Stimulated activated CD4-positive, alpha-beta T cell treated with anti-CD3 and anti-CD28 coated beads, Interleukin-12 subunit alpha, Interleukin-12 subunit beta, amount 100 ng/mL, for 48 hours (primary cell): ENCODE data around the gene REEP1.
A peak's percentile ranks its signal among the peaks of the same experiment; 100 is the strongest.
"Not testable (repeated sequence)": the region's sequence is repeated elsewhere in the genome, so short reads cannot be mapped to it uniquely, and the experiment has no call there.

Experiments
- DNase-seq, 3 donors: peaks; one replicate each; pipeline ENCODE4 v3.0.0-alpha.2; 2020; ENCODE audit warnings: low read depth in 2 of 3, low spot score in 1 of 3

REEP1 gene

DNA sequence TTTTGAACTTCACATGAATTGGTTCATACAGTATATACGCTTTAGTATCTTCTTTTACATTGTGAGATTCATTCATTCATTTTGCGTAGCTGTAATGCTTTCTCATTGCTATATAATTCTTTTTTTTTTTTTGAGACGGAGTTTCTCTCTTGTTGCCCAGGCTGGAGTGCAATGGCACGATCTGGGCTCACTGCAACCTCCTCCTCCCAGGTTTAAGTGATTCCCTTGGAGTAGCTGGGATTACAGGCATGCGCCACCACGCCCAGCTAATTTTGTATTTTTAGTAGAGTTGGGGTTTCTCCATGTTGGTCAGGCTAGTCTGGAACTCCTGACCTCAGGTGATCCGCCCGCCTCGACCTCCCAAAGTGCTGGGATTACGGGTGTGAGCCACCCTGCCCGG is 136.9 kb downstream of the REEP1 start:
- not testable (repeated sequence) for DNase-seq

DNA sequence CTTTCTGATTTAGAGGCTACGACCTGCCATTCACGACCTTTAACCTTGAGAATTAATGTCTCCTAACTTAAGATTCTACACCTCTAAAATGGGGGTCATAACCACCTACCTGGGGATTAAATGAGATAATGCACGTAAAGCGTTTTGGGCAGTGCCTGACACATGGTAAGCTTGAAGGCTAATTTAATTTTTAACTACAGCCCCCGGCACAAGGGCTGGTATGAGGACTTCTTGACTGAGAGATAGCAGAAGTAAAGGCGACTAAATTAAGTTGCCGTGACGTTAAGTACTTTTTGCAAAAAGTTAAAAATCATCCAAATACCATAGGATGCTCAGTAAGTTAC is 137.6 kb downstream of the REEP1 start:
- DNase-seq = no peak

- DNase-seq = no peak
Observed at GRCh38 chr2:86195808-86196387, 141.5 kb downstream of the REEP1 start.

DNA sequence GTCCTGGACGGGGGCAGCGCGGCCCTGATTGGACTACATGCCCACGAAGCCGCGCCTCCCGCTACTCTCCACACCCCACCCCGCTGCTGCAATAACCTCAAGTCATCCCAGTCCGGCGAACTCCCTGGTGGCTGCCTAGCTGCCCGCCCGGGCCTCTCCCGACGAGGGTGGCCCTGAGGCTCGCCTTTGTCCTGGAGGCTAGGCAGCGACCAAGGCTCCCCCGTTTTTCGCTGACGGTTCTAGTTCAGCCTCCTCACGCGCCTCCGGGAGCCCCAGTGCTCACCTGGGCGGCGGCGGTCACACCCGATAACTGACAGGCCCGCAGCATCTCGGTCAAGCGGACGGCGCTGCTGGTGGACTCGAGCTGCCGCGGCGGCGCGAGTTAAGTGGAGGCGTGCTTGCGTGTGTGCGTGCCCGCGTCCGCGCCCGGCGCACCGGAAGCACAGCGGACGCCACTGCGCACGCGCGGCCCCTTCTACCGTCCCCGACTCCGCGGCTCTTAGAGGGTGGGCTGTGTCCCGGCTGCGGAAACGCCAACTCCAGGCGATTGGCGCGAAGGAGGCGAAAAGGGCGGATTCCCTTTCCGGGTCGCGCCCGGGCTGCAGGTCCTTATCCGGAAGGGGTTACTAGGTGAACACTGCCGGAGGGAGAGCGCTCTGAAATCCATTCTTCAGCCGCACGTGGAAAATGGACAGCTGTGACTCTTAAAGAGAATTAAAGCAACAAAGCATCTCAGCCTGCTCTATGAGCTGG is 142.2 kb downstream of the REEP1 start, which contains the start of gene IMMT:
IMMT (minus strand) TSS at position 408 of the 753 bp plus-strand sequence; CDS start at position 328, 80 bp downstream.
- peak; percentile 71 to 97 (median 93) for DNase-seq

- peak in 1 of 3 donors; percentile 88 for DNase-seq
Observed at GRCh38 chr2:86194751-86195054, 142.7 kb downstream of the REEP1 start.

DNA sequence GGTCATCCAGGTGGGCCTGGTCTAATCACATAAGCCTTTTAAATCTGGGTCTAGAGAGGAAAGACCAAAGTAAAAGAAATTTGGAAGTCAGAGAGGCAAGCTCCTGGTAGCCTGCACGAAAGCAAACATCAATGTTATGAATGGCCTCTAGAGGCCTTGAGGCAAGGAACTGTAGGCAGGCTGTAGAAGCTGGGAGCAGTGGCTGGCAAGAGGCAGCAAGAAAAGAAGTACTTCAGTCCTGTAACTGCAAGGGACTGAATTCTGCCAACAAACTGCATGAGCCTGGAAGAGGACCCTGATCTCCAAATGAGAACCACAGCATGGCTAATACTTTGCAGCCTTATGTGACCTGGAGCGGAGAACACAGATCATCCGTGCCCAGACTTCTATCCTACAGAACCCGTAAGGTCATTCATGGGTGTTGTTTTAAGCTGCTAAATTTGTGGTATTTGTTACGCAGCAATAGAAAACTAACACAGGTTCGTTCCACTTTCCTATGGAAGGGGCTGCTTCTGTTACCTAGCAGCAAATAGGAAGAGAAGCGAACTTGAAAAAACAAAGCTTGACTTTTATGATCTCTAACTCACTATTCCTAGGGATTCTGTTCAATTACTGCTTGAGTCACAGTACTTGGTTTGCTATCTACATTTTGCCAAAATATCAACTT is 143.4 kb downstream of the REEP1 start:
- DNase-seq = no peak

- DNase-seq = no peak
Observed at GRCh38 chr2:86189782-86190416, 147.5 kb downstream of the REEP1 start.

DNA sequence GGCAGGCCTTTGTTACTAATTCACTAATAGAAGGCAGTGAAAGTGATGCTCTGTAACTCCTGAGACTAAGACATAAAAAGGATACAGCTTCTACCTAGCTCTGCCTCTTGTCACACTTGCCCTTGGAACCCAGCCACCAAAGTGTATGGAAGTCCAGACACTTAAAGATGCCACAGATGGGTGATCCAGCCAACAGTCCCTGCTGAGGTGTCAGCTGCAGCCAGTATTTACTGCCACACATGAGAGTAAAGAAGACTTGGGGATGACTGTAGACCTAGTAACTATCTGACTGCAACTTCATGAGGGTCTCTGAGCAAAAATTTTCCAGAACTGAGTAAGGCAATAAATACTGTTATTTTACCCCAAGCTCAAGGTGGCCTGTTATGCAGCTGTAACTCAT is 151.0 kb downstream of the REEP1 start:
- no peak for DNase-seq

DNA sequence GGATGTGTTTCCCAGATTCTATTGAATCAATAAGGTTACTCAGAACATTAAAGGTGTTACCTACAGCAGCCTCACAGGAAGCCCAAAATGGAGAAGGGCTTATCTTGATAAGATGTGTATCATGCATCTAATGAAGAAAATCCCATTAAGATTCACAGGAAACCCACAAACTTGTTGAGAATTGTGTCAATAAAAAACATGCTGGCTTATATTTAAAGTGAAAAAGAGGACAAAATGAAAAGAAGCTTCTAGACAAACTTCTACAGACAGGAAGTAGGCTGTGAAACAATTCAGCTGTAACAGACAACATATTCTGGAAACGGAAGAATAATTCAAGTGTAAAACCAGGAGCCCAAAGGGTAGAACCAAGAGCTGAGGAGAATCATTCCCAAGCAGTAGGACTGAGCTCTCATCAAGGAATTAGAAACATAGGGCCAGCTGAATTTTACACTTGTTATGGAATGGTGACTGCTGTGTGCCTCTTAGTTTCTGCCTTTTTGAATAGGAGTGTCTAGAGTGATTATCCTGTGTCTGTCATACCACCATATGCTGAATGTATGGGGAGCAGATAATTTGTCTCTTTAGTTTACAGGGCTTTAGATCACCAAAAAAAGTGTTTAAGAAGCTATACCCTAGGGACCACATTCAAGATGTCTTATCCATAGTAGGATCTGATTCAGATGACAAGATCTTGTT is 151.8 kb downstream of the REEP1 start:
- no peak for DNase-seq

DNA sequence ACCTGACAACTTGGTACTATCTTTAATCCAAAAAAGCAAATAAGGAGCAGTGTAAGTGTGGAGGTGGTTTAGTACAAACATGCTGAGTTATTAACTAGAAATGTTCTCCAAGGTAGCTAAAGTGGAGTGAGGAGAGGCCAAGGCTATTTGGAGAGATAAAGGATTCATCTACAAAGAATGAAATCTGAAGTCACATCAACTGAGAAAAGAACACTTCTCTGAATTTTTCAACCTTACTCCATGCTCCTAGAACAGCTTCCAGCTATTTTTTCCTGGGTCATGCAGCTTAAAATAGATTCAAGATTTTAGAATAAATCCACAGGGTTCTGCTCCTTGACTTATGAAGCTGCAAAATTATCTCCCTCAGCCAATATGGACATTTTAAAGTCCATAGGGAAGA is 160.8 kb downstream of the REEP1 start:
- DNase-seq = no peak

DNA sequence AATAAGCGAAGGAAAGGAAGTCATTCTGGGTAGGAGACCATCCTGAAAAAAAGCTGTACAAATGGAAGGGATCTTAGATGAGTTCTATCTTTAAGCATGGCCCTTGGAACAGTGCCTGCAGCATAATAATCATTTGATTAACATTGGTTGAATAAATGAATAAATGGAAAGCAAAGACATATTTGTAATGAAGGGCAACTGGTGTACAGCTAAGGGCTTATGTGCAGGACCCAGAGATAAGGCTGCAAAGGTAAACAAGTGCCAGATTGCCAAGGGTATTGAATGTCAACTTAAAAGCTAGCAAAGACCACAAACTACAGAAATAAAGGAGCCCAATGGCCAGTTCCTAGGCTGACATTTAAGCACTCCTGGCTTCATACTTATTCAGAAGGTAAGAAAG is 161.6 kb downstream of the REEP1 start:
- no peak for DNase-seq

- DNase-seq = no peak
Observed at GRCh38 chr2:86174445-86174844, 163.0 kb downstream of the REEP1 start.

DNA sequence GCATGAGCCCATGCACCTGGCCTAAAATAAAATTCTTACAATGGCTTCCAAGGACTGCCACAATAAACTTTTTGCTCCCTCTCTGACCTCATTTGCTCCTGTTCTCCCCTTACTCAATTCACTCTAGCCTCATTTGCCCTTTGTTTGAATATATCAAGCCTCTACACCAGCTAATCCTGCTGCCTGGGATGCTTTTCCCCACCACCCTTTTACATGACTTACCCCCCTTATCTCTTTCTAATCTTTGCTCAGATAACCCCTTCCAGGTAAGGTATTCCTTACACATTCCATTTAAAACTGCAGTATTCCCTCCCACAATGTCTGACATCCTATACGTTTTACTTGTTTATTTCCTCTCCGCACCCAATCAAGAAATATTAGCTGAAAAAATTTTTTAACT is 164.8 kb downstream of the REEP1 start:
- DNase-seq = no peak

DNA sequence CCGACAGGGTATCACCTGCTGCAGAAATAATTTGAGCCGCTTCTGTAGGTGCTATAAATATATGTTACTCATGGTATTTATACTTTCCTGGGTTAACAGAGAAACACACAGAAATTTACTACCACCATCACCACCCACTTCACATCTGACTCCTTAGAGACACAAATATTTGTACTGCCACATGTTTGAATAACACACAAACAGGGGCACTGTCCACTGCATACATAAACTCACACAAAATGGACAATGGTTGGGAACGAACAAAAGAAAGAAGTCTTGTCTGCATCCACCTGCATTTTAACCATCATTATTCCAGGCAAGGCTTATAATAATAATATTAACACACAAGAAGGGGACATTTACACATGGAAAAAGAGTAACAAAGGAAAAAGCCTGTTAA is 166.1 kb downstream of the REEP1 start:
- DNase-seq = no peak

DNA sequence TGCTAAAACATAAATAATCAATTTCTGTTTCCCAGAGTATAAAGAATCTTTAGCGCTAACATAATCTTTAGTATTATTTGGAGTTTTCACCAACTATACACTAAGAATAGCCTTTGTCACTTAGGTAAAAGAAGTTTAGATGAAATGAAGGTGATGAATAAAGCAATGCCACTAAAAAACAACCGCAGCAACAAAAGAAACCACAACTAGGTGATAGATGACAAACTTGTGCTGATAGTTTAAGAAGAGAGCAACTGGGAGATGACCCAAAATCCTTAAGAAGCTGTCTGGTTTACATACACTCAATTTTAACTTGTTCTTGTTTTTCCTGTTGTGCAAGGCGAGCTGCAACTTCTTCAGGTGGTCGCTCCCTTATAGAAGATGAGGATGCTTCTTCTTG is 167.0 kb downstream of the REEP1 start:
- no peak for DNase-seq
